HepG2 (cell line): Measurements from ENCODE around the gene SLC9C2. TPM values are rescaled to one million over a fixed set of nuclear protein-coding genes. Genes with fewer than 3 reads are reported as not detected.

ENCODE experiments used
- ARHGAP35 ChIP-seq: sonication (generic); formaldehyde crosslinking; IDR thresholded peaks from 2 replicates; pipeline ENCODE4 v1.9.0; 2022; ENCODE audit warnings: mild to moderate bottlenecking, inconsistent platforms, moderate library complexity, missing genetic modification reagents, borderline replicate concordance
- ARID5B ChIP-seq: IDR thresholded peaks from 2 replicates; pipeline ENCODE4 v1.4.0; 2020; ENCODE audit warnings: mild to moderate bottlenecking, missing genetic modification reagents
- BRD4 ChIP-seq: sonication (generic); formaldehyde crosslinking; IDR thresholded peaks from 2 replicates; pipeline ENCODE4 v1.4.0; 2020; ENCODE audit warnings: missing genetic modification reagents
- CEBPG ChIP-seq: IDR thresholded peaks from 2 replicates; pipeline ENCODE4 v1.6.1; 2016
- CHD4 ChIP-seq: fragments of 200-600 bp; sonication (generic); IDR thresholded peaks from 2 replicates; pipeline ENCODE4 v1.7.0; 2017; ENCODE audit warnings: mild to moderate bottlenecking, low read length, borderline replicate concordance
- CREB3 ChIP-seq: sonication (generic); formaldehyde crosslinking; IDR thresholded peaks from 2 replicates; pipeline ENCODE4 v1.5.0; 2020; ENCODE audit warnings: missing genetic modification reagents
- HDAC2 ChIP-seq: sonication (generic); formaldehyde crosslinking; IDR thresholded peaks from 2 replicates; pipeline ENCODE4 v1.4.0; 2020; ENCODE audit warnings: missing genetic modification reagents
- MLXIP ChIP-seq: sonication (generic); formaldehyde crosslinking; IDR thresholded peaks from 2 replicates; pipeline ENCODE4 v1.9.0; 2021; ENCODE audit warnings: missing genetic modification reagents, borderline replicate concordance
- MTF2 ChIP-seq: sonication (generic); formaldehyde crosslinking; IDR thresholded peaks from 2 replicates; pipeline ENCODE4 v1.5.0; 2020; ENCODE audit warnings: missing genetic modification reagents, borderline replicate concordance
- RARA ChIP-seq: IDR thresholded peaks from 2 replicates; pipeline ENCODE4 v1.6.1; 2016; ENCODE audit warnings: missing genetic modification reagents, missing compliant biosample characterization
- RBAK ChIP-seq: sonication (generic); formaldehyde crosslinking; IDR thresholded peaks from 2 replicates; pipeline ENCODE4 v1.5.1; 2020; ENCODE audit warnings: mild to moderate bottlenecking, missing genetic modification reagents
- RFX3 ChIP-seq: IDR thresholded peaks from 2 replicates; pipeline ENCODE4 v1.6.1; 2016; ENCODE audit warnings: missing biosample characterization, missing genetic modification reagents
- RXRA ChIP-seq: sonication (generic); formaldehyde crosslinking; IDR thresholded peaks from 2 replicates; pipeline ENCODE4 v1.5.1; 2020; ENCODE audit warnings: missing genetic modification reagents
- THRA ChIP-seq: sonication (generic); formaldehyde crosslinking; IDR thresholded peaks from 2 replicates; pipeline ENCODE4 v1.4.0; 2020; ENCODE audit warnings: missing genetic modification reagents, borderline replicate concordance
- XRCC5 ChIP-seq: fragments of 200-400 bp; formaldehyde crosslinking; optimal IDR thresholded peaks from 2 replicates; pipeline ENCODE3; 2017; ENCODE audit warnings: mild to moderate bottlenecking, low read length
- ZFX ChIP-seq: sonication (generic); formaldehyde crosslinking; IDR thresholded peaks from 2 replicates; pipeline ENCODE4 v1.4.0; 2020; ENCODE audit warnings: mild to moderate bottlenecking, low read depth, missing genetic modification reagents, moderate library complexity
- ZNF136 ChIP-seq: sonication (generic); formaldehyde crosslinking; IDR thresholded peaks from 2 replicates; pipeline ENCODE4 v1.8.1; 2022; ENCODE audit warnings: low read depth, mild to moderate bottlenecking, moderate library complexity, missing genetic modification reagents
- ZNF629 ChIP-seq: sonication (generic); formaldehyde crosslinking; conservative IDR thresholded peaks from 2 replicates; pipeline ENCODE4 v1.5.0; 2020; ENCODE audit warnings: missing genetic modification reagents
- ZNF710 ChIP-seq: sonication (generic); formaldehyde crosslinking; IDR thresholded peaks from 2 replicates; pipeline ENCODE4 v1.5.0; 2020; ENCODE audit warnings: mild to moderate bottlenecking, missing genetic modification reagents, borderline replicate concordance
- polyA plus RNA-seq, 8 experiments: library from polyadenylated mRNA; depleted of rRNA in 3 of 8; stranded (reverse) in 7 of 8; unstranded in 1 of 8; fragments of >200 nt; fragmentation: Illumina TruSeq in 4 of 8; extraction: Trizol in 4 of 8; gene quantifications; 2 replicates each; pipeline versions ENCODE4 v1.2.1 to v1.2.3, GENCODE V29; 2011 to 2016; ENCODE audit warnings: low read depth in 4 of 8, missing spikeins in 1 of 8, mixed read lengths in 1 of 8; ENCODE audit not compliant: insufficient read depth in 1 of 8
- total RNA-seq, 5 experiments: library from RNA; depleted of rRNA; stranded (reverse); fragments of >200 nt; fragmentation: Illumina TruSeq; extraction: Trizol; gene quantifications; 2 replicates each; pipeline ENCODE4 v1.2.3, GENCODE V29; 2016; ENCODE audit warnings: low read depth in 1 of 5

SLC9C2 gene
- total and polyA plus RNA-seq, 2 of the 13 experiments (the other 11 are each of a cell fraction or from before 2014, with no cell fraction given) = 0.03 TPM; not detected in 1

GRCh38 chr1:173476665-173477285 lies 126.1 kb downstream of the SLC9C2 start (continued):
- peak; percentile 4; the same call in 1 of the 2 replicates for TF ChIP-seq ARID5B (CRISPR knock-in tag)
- no peak for TF ChIP-seq MTF2 (CRISPR knock-in tag)
- TF ChIP-seq RBAK (CRISPR knock-in tag) = no peak
- no peak for TF ChIP-seq ZNF136 (CRISPR knock-in tag)
- no peak; the same call in 1 of the 2 replicates for TF ChIP-seq ZNF710 (CRISPR knock-in tag)
- no peak for TF ChIP-seq CEBPG
- TF ChIP-seq ZNF629 (CRISPR knock-in tag) = no peak
- no peak for TF ChIP-seq RXRA
- 0 out of 2 replicates have a peak, but pooled peaks have one; percentile 6 for TF ChIP-seq THRA (CRISPR knock-in tag)
- no peak for TF ChIP-seq XRCC5
- no peak for TF ChIP-seq RARA (CRISPR knock-in tag)
- TF ChIP-seq CREB3 (CRISPR knock-in tag) = no peak
- no peak for TF ChIP-seq RFX3 (CRISPR knock-in tag)
- no peak for TF ChIP-seq BRD4 (CRISPR knock-in tag)
- TF ChIP-seq ARHGAP35 (CRISPR knock-in tag) = no peak
- no peak for TF ChIP-seq MLXIP (CRISPR knock-in tag)
- TF ChIP-seq ZFX (CRISPR knock-in tag) = no peak
- TF ChIP-seq CHD4 = no peak
- no peak for TF ChIP-seq HDAC2
